Stimulated activated naive CD8-positive, alpha-beta T cell treated with anti-CD3 and anti-CD28 coated beads, Interleukin-15, Interleukin-2, amounts not matched to agents 100 ng/mL and 50 ng/mL, for 24 hours (primary cell): ENCODE data around the gene SUGCT.

Source experiments
- H3K27ac Mint-ChIP-seq: one replicate; pipeline ENCODE4 v1.8.0; 2021; ENCODE audit warnings: mild to moderate bottlenecking, mixed read lengths
- H3K27me3 Mint-ChIP-seq: one replicate; pipeline ENCODE4 v1.8.0; 2021; ENCODE audit warnings: mixed read lengths
- H3K36me3 Mint-ChIP-seq: one replicate; pipeline ENCODE4 v1.8.0; 2021; ENCODE audit warnings: low read depth, mixed read lengths
- H3K4me1 Mint-ChIP-seq: one replicate; pipeline ENCODE4 v1.8.0; 2021; ENCODE audit warnings: low read depth, mixed read lengths
- H3K4me3 Mint-ChIP-seq: one replicate; pipeline ENCODE4 v1.8.0; 2021; ENCODE audit warnings: mild to moderate bottlenecking, mixed read lengths
- H3K9me3 Mint-ChIP-seq: one replicate; pipeline ENCODE4 v1.8.0; 2021; ENCODE audit warnings: mixed read lengths

The SUGCT gene

DNA sequence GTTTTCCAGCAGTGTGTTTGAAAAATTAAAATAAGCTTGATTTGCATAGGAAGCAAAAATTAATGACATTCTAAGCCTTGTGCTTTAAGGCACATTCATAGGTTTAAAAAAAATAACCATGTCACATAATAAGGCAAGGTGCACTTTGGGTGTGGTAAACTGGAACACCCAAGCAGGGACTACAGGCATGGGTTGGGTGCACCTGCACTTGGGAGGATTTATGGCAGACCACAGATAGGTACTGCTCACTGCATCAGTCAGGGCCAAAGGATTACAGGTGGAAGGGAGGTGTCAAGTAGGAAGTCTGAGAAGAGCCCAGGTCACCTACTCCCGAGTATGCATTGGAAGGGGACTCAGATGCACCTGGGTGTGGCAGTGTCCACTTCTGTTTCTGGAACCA lies 753.7 kb downstream of the SUGCT start:
- no peak overlapping the region for H3K4me3 Mint-ChIP-seq
- H3K36me3 Mint-ChIP-seq, result no peaks in the 10 kb centered on the region
- no peaks in the 10 kb centered on the region for H3K4me1 Mint-ChIP-seq
- H3K9me3 Mint-ChIP-seq, result peaks cover 27% of the 10 kb centered on the region
- no peaks in the 10 kb centered on the region for H3K27me3 Mint-ChIP-seq
- H3K27ac Mint-ChIP-seq, result no peak overlapping the region

GRCh38 chr7:40889099-40889498 lies 754.3 kb downstream of the SUGCT start:
- Mint-ChIP-seq H3K4me1 (no peaks in the 10 kb centered on the region), H3K4me3 (no peak overlapping the region), H3K9me3 (peaks cover 27% of the 10 kb centered on the region), H3K27me3 (no peaks in the 10 kb centered on the region), H3K36me3 (no peaks in the 10 kb centered on the region), H3K27ac (no peak overlapping the region)

DNA sequence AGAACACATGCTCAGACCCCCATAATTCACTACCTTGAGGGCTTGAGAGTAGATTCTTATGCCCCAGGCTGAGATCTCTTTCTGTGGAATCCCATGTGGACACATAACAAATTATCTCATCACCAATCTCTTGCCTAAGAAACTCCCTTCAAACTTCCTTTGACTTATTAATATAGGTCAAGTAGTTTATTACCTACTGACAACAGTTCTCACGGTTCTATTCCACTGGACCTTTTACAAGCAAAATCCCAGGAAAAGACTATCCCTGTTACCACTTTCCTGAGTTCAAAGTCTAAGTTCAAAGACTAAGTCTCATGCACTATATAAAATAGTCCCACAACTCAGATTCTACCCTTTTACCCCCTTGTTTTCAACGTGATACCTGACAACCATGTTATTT lies 754.7 kb downstream of the SUGCT start:
- Mint-ChIP-seq H3K27me3 (no peaks in the 10 kb centered on the region), H3K4me1 (no peaks in the 10 kb centered on the region), H3K9me3 (peaks cover 31% of the 10 kb centered on the region), H3K4me3 (no peak overlapping the region), H3K27ac (no peak overlapping the region), H3K36me3 (no peaks in the 10 kb centered on the region)

DNA sequence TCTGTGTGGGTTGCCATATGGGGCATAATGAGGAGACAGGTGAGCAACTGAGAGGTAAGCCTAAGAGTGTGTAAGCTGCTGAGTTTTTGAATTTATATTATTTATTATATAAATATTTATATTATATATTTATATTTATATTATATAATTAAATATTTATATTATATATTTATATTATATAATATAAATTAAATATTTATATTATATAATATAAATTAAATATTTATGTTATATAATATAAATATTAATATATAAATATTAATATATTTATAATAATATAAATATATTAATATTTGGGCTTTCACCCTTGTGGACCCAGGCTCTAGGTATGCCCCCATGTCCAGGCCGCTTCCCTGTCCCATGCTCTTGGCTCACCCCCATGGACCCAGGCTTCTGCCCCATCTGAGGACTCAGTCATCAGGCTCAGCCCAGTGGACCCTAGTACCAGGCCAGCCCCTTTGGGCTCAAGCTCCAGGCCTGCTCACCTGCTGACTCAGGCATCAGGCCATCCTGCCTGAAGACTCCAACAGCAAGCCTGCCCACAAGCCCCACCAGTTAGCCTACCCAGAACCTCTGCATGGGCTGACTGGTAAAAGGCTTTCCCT lies 755.4 kb downstream of the SUGCT start:
- Mint-ChIP-seq H3K4me1 (no peaks in the 10 kb centered on the region), H3K27me3 (no peaks in the 10 kb centered on the region), H3K9me3 (peaks cover 37% of the 10 kb centered on the region), H3K27ac (no peak overlapping the region), H3K36me3 (no peaks in the 10 kb centered on the region), H3K4me3 (no peak overlapping the region)

GRCh38 chr7:40891232-40891631 lies 756.4 kb downstream of the SUGCT start:
- Mint-ChIP-seq H3K36me3 (no peaks in the 10 kb centered on the region), H3K27me3 (no peaks in the 10 kb centered on the region), H3K4me3 (no peak overlapping the region), H3K9me3 (peaks cover 34% of the 10 kb centered on the region), H3K27ac (no peak overlapping the region), H3K4me1 (no peaks in the 10 kb centered on the region)

- Mint-ChIP-seq H3K27me3 (no peaks in the 10 kb centered on the region), H3K4me1 (no peaks in the 10 kb centered on the region), H3K4me3 (no peak overlapping the region), H3K36me3 (no peaks in the 10 kb centered on the region), H3K9me3 (peaks cover 19% of the 10 kb centered on the region), H3K27ac (no peak overlapping the region)
These were observed 764.3 kb downstream of the SUGCT start for GRCh38 chr7:40899151-40899550.

- Mint-ChIP-seq H3K4me1 (no peaks in the 10 kb centered on the region), H3K4me3 (no peak overlapping the region), H3K36me3 (no peaks in the 10 kb centered on the region), H3K9me3 (peaks cover 17% of the 10 kb centered on the region), H3K27ac (no peak overlapping the region), H3K27me3 (no peaks in the 10 kb centered on the region)
These were observed 765.1 kb downstream of the SUGCT start for GRCh38 chr7:40899636-40900507.

DNA sequence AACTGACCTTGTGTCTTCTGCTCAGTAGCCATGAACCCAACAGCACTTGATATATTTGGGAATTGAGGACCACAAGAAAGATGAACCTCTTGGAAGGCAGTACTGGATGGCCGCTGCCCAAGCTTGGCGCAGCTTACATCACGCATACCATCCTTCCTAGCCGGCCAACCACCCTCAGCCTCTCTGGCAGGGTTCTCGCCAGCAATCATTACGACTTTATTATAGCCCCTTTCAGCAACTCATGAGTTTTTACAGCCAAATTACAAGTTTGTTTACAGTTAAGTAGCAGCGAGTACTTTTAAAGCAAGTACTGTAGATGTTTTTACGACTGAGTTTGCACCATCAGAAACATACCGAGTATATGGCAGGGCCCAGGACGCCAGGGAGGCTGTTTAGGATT lies 769.1 kb downstream of the SUGCT start:
- Mint-ChIP-seq H3K4me1 (no peaks in the 10 kb centered on the region), H3K4me3 (no peak overlapping the region), H3K36me3 (no peaks in the 10 kb centered on the region), H3K27me3 (no peaks in the 10 kb centered on the region), H3K9me3 (peaks cover 6% of the 10 kb centered on the region), H3K27ac (no peak overlapping the region)

DNA sequence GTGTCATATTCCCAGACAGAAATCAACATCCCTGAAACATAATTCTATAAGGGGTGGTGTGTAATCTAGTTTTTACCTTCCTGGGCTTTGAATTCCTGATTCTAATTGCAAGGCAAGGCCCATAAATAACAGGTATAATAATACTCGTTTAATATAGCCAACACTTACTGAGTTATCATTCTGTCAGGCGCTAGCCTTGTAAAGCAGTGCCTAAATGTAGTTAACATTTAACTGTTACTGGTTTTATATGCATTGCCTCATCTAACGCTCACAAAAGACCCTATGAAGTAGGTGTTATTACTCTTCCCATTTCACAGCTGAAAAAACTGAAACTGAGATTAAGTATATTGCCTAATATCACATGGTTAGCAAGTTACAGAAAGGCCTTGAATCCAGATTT lies 772.5 kb downstream of the SUGCT start:
- no peak overlapping the region for H3K4me3 Mint-ChIP-seq
- H3K36me3 Mint-ChIP-seq, result no peaks in the 10 kb centered on the region
- H3K4me1 Mint-ChIP-seq, result no peaks in the 10 kb centered on the region
- H3K9me3 Mint-ChIP-seq, result peaks cover 6% of the 10 kb centered on the region
- H3K27me3 Mint-ChIP-seq, result no peaks in the 10 kb centered on the region
- no peak overlapping the region for H3K27ac Mint-ChIP-seq

- Mint-ChIP-seq H3K4me1 (no peaks in the 10 kb centered on the region), H3K27ac (no peak overlapping the region), H3K9me3 (peaks cover 4% of the 10 kb centered on the region), H3K36me3 (no peaks in the 10 kb centered on the region), H3K4me3 (no peak overlapping the region), H3K27me3 (no peaks in the 10 kb centered on the region)
These were observed 774.7 kb downstream of the SUGCT start for GRCh38 chr7:40909346-40909980.
